HG02973 (cell line): ENCODE data around the gene EYA2.

Experiments
- ATAC-seq: cut with Tn5 transposase; IDR thresholded peaks from one replicate; pipeline ENCODE4 v1.9.1; 2021; ENCODE audit warnings: moderate library complexity; ENCODE audit not compliant: unreplicated experiment

The EYA2 gene

GRCh38 chr20:47129306-47129705 lies 234.7 kb downstream of the EYA2 start:
- no peak for ATAC-seq

DNA sequence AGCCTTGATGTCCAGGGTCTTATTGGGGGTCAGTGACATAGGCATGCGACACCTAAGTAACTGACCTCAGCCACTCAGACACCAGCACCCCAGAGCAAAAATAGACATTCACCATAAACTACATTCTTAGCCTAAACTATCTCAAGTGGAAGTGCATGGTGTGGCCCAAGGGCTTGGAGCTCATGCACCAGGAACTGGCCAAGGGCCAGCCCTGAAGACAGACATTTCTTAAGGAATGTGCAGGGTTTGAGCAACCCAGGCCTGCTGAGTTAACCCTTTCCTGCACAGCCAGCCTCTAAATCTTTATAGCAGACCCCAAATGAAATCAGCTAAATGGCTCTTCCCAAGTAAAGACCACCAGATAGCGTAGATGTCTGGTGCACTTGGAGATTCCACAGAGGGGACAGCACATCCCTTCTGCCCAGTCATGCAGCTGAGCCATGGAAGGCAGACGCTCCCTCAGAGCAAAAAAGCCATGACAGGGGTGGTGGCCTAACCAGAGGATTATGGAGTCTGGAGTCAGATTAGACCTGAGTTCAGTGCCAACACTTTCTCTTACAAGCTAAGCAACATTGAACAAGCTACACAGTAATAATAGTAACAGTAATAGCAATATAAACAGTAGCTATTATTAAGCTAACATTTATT lies 239.3 kb downstream of the EYA2 start:
- ATAC-seq: no peak

DNA sequence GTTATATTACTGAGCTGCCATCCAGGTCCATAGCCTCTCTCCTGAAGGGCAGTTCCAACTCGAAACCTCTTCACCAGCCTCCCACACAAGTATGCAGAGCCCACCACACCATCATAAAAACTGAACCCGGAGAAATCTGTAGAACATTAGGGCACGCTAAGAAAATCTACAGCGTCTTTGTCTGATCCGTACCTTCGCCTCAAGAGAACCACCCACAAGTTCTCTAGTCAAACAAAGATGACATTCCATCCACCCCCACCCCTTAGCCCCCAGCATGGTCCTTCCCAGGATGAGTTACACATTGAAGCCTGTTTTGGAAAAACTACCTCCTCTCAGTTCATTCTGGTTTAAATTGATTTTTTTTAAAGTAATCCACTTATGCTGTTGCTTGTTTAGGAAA lies 242.1 kb downstream of the EYA2 start:
- ATAC-seq: no peak

DNA sequence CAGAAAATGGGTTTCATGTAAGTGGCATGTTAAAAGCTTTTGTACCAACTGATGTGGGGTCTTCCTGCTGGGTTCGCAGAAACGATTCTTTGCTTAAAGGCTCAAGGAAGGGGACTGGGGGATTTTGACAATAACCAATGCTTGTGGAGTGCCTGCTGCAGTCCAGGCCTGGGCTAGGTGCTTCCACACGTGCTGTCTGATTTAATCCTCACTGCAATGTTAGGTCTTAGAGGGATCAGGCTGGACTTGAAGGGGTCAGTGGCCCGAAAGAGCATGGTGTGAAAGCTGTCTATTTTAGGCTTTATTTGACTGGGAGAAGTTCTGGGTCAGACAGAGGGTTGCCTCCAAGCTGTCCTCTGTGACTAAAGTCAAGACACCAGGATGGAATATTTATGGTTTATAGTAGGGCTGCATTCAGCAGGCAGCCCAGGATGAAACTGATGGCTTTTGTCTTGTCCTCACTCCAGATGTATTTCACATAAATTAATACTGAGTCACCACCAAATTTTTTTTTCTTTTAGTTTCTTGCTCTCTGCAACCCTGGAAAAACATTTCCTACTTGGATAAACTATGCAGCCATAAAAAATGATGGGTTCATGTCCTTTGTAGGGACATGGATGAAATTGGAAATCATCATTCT lies 242.7 kb downstream of the EYA2 start:
- ATAC-seq: no peak

DNA sequence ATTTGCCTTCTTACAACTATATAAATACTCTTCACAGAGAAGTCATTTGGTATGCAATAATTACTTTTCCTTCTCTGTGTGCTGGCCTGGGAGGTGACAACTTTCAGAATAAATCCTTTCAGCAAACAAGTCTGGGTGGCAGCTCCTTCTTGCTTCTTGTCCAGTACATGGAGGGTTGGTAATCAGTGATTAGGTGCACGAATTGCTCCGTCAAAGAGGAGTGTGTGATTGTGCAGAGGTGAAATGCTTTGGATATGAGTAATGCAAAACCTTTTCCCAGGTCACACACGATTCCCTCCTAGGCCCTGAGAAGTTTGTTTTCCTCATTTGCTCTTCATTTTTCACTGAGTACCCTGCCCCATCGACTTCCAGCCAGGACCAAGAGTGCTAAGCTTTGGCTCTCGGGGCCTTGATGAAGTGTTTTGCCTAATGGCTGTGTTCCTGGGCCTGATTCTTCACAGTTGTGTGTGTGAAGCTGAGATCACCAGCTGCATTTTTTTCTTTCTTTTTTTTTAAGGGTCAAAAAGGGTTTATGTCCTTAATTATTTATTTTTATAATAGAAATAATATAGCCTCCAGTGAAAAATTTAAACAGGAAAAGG lies 245.4 kb downstream of the EYA2 start:
- no peak for ATAC-seq

- no peak for ATAC-seq
These were observed 246.8 kb downstream of the EYA2 start for GRCh38 chr20:47141350-47141921.

GRCh38 chr20:47141941-47142773 lies 247.5 kb downstream of the EYA2 start:
- ATAC-seq: no peak

DNA sequence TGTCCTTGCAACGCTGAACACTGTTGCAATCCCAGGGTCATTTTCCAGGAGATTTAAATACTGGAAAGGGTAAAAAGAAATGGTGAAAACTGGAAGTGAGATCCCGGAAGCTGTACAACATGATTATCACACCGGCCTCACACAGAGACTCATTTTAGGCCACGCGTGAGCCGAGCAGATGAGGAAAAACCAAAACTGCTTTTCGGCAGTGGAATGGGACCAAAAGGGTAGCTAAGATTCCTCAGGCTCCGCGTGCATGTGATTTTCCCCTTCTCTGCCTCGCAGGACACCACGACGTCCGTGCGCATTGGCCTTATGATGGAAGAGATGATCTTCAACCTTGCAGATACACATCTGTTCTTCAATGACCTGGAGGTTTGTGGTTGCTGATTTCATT lies 248.1 kb downstream of the EYA2 start:
- ATAC-seq: no peak

- no peak for ATAC-seq
These were observed 249.0 kb downstream of the EYA2 start for GRCh38 chr20:47143657-47144056.

GRCh38 chr20:47144463-47144862 lies 249.8 kb downstream of the EYA2 start:
- no peak for ATAC-seq

- no peak for ATAC-seq
These were observed 252.0 kb downstream of the EYA2 start for GRCh38 chr20:47146686-47147085.

DNA sequence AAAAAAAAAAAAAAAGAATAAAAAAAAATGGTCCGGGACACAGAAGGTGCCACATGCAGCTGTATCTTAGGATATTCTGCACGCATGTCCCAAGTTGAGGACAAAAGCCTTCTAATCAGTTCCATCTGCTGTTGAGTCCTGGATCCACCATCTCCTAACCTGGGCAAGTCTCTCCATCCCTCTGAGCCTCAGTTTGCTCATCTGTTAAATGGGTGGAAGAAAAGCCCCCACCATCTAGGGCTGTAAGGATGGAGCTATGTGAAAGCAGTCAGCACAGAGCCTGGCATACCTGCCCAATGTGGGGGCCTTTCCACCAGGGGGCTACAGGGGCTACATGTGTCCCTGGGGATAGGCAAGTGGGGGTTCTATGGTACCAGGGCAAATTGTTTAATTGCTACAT lies 253.4 kb downstream of the EYA2 start:
- no peak for ATAC-seq

GRCh38 chr20:47149939-47150338 lies 255.3 kb downstream of the EYA2 start:
- no peak for ATAC-seq

DNA sequence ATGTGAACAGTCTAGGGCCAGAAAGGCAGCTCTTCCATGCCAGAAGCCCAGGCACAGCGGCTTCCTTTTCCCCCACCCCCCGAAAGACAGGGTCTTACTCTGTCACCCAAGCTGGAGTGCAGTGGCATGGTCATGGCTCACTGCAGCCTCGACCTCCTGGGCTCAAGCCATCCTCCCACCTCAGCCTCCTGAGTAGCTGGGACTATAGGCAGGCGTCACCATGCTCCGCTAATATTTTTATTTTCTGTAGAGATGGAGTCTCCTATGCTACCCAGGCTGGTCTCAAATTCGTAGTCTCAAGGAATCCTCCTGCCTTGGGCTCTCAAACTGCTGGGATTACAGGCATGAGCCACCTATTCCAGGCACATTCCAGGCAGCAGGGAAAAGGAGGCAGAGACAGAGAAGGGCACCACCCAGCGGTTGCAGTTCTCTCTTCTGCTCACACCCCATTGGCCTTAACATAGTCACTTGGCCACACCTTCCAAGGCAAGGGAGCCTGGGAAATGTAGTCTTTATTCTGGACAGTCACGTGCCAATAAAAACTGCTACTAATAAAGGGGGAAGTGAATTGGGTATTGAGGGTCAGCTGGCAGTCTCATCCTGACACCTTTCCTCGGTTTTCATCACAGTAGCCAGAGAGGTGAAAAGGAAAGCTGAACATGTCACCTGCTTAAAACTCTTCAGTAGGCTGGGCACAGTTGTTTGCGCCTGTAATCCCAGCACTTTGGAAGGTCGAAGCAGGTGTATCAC lies 255.9 kb downstream of the EYA2 start:
- ATAC-seq: no peak

- ATAC-seq: no peak
These were observed 257.4 kb downstream of the EYA2 start for GRCh38 chr20:47152068-47152467.

DNA sequence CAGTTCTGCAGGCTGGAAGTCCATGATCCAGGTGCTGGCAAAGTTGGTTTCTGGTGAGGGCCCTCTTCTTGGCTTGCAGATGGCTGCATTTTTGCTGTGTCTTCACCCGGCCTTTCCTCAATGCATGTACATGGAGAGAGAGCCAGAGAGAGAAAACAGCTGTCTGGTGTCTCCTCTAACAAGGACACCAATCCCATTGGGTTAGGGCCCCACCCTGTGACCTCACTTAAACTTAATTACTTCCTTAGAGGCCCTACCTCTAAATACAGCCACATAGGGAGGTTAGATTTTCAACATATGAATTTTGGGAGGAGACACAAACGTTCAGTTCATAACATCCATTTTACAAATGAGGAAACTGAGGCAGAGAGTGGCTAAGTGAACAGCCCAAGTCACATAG lies 259.4 kb downstream of the EYA2 start:
- no peak for ATAC-seq

DNA sequence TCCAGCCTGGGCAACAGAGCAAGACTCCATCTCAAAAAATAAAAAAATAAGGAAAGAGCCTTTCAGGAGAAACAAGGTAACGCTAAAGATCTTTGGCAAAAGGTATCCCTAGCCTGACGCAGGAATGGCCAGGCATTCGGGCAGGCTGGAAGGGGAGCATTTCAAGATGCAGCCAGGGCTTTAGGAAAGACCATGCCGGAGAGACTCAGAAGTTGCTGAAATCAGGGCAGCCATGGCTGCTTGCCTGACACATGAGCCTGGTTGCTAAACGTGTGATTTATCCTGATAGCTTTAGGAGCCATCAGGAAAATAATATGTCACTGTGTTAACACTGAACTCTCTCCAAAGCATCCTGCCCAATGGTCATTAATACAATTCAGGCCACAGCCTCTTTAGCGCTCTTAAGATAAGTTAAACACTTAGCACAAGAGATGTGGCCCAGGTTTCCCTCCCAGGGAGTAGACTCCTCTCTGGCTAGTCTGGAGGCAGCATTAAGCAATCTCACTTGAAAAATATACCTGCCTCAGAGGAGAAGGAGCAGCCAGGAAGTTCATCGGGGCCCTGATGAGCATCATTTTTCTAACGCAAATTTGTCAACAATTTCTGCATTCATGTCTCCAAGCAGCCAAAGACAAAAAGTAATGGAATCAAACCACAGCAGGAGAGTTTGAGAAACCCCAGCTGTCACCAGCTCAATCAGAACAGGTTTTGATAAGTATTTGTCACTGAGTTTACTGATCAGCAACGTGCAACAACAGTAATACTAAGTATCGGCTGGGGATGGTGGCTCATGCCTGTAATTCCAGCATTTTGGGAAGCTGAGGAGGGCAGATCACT lies 261.9 kb downstream of the EYA2 start:
- no peak for ATAC-seq

DNA sequence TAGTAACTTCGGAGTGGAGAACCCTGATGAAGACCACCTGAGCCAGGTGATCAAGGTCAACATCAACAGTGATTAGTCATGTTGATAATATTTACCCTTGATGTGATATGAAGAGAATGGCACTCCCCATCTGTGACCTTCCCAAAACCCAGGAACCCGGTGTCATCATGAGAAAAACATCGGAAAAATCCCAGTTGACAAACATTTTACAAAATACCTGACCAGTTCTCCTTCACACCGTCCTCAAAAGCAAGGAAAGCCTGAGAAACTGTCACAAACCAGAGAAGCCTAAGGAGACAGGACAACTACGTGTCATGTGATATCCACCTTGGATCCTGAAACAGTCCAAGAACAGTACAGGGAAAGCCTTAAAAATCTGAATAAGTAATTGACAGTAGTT lies 264.5 kb downstream of the EYA2 start:
- no peak for ATAC-seq

DNA sequence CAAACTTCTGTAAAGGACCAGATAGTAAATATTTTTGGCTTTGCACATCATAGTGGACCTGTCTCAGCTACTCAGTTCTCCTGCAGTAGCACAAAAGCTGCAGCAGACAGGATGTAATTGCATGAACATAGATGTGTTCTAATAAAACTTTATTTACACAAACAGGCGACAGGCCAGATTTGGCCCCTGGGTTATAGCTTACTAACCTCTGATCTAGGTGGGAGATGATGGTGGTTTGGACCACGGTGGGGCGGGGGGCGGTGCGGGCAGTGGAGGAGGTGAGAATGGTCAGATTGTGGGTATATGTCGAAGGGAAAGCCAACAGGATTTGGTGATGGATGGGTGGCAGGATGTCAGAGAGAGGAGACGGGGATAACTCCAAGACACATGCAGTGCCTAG lies 265.6 kb downstream of the EYA2 start:
- ATAC-seq: no peak

- ATAC-seq: no peak
These were observed 266.3 kb downstream of the EYA2 start for GRCh38 chr20:47160992-47161391.
